ENCODE data around the gene GSTA1. TPM values are rescaled to one million over a fixed set of nuclear protein-coding genes. Genes with fewer than 3 reads are reported as not detected.

GSTA1 gene
- total RNA-seq, 1 experiment from 2014 or later: not detected

GRCh38 chr6:52741872-52742271 lies 61.7 kb downstream of the GSTA1 start:
- Histone ChIP-seq H3K27ac (ENCODE audit: low read length) (no peak overlapping the region), H2AFZ (ENCODE audit: low read length) (no peak overlapping the region)

More at GRCh38 chr6:52741872-52742271, 61.7 kb downstream of the GSTA1 start:
- Histone ChIP-seq H3K4me2 (ENCODE audit: low read depth, low read length, poor library complexity, severe bottlenecking) (no peak overlapping the region), H3K4me3 (ENCODE audit: low read length) (no peak overlapping the region), H3K36me3 (ENCODE audit: insufficient read depth, low read length) (no peaks in the 10 kb centered on the region), H4K20me1 (ENCODE audit: insufficient read depth, low read depth, low read length) (no peaks in the 10 kb centered on the region), H3K4me1 (ENCODE audit: low read length) (peaks cover 30% of the 10 kb centered on the region), H3K27me3 (ENCODE audit: low read length) (no peaks in the 10 kb centered on the region), H3K9ac (ENCODE audit: low read length) (no peak overlapping the region), H3K9me3 (ENCODE audit: low read length) (no peaks in the 10 kb centered on the region), H3K79me2 (ENCODE audit: low read length) (no peaks in the 10 kb centered on the region), H3K9me2 (replicated peaks; ENCODE audit: insufficient read depth, low read length) (no peaks in the 10 kb centered on the region)
- DNase-seq: no peak

Other genes starting within 250 kb of the GSTA1 start
- 19.3 and 24.1 TPM in 2 replicates for gene TRAM2, start 226.8 kb downstream of the GSTA1 start, total RNA-seq (2014; rRNA removed; shearing (Covaris generic); ENCODE audit: low replicate concordance)
- gene TMEM14A, start 132.7 kb downstream of the GSTA1 start, total RNA-seq (2014; rRNA removed; shearing (Covaris generic); ENCODE audit: low replicate concordance): 23.7 and 61.3 TPM in 2 replicates
- gene GSTA2, start 40.3 kb downstream of the GSTA1 start, total RNA-seq (2014; rRNA removed; shearing (Covaris generic); ENCODE audit: low replicate concordance): not detected in 2 replicates
- gene GSTA5, start 37.0 kb upstream of the GSTA1 start, total RNA-seq (2014; rRNA removed; shearing (Covaris generic); ENCODE audit: low replicate concordance): not detected in 2 replicates
- not detected in 2 replicates for gene GSTA3, start 105.9 kb upstream of the GSTA1 start, total RNA-seq (2014; rRNA removed; shearing (Covaris generic); ENCODE audit: low replicate concordance)
- gene GSTA4, start 191.5 kb upstream of the GSTA1 start, total RNA-seq (2014; rRNA removed; shearing (Covaris generic); ENCODE audit: low replicate concordance): 0.97 and 2.8 TPM in 2 replicates